Mesenchymal stem cell (in vitro differentiated cells and primary cell): Measurements from ENCODE around the gene KDM5C.
"Not testable (repeated sequence)": the region's sequence is repeated elsewhere in the genome, so short reads cannot be mapped to it uniquely, and the experiment has no call there.

Experiments used
- DNase-seq: peaks from one replicate; pipeline ENCODE4 v3.0.0-alpha.2; 2013
- H2AFZ ChIP-seq: one replicate; pipeline ENCODE4 v1.6.1; 2013; ENCODE audit warnings: low read depth, mild to moderate bottlenecking, control low read depth, inconsistent platforms, low read length, moderate library complexity
- H2AK5ac ChIP-seq: 2 replicates; pipeline ENCODE4 v1.6.1; 2013; ENCODE audit warnings: low read length, moderate library complexity, mild to moderate bottlenecking, inconsistent platforms; ENCODE audit not compliant: severe bottlenecking
- H2BK120ac ChIP-seq: one replicate; pipeline ENCODE4 v1.6.1; 2013; ENCODE audit warnings: low read depth, mild to moderate bottlenecking, inconsistent platforms, low read length, moderate library complexity
- H2BK12ac ChIP-seq, 2 experiments: one replicate each; pipeline ENCODE4 v1.6.1; 2013; ENCODE audit warnings: inconsistent platforms in 2 of 2, low read length in 2 of 2, mild to moderate bottlenecking in 2 of 2, moderate library complexity in 2 of 2, control low read depth in 1 of 2
- H2BK15ac ChIP-seq: one replicate; pipeline ENCODE4 v1.6.1; 2013; ENCODE audit warnings: mild to moderate bottlenecking, low read depth, inconsistent platforms; ENCODE audit not compliant: poor library complexity, severe bottlenecking
- H2BK5ac ChIP-seq: 2 replicates; pipeline ENCODE4 v1.6.1; 2013; ENCODE audit warnings: low read depth, mild to moderate bottlenecking, low read length, control low read depth, inconsistent platforms; ENCODE audit not compliant: poor library complexity, severe bottlenecking
- H3K14ac ChIP-seq, 2 experiments: one replicate each; pipeline ENCODE4 v1.6.1; 2013; ENCODE audit warnings: inconsistent platforms in 2 of 2, low read length in 2 of 2, control low read depth in 1 of 2, mild to moderate bottlenecking in 1 of 2, moderate library complexity in 1 of 2
- H3K18ac ChIP-seq, 2 experiments: one replicate each; pipeline ENCODE4 v1.6.1; 2013; ENCODE audit warnings: inconsistent platforms in 2 of 2, low read length in 2 of 2, control low read depth in 1 of 2, low read depth in 1 of 2, mild to moderate bottlenecking in 1 of 2
- H3K23ac ChIP-seq, 2 experiments: one replicate each; pipeline ENCODE4 v1.6.1; 2013; ENCODE audit warnings: inconsistent platforms in 2 of 2, low read length in 2 of 2, mild to moderate bottlenecking in 2 of 2, moderate library complexity in 2 of 2, control low read depth in 1 of 2
- H3K27ac ChIP-seq: 2 replicates; pipeline ENCODE4 v1.5.1; 2013; ENCODE audit warnings: mild to moderate bottlenecking, moderate library complexity, low read length, control low read depth, inconsistent platforms; ENCODE audit not compliant: poor library complexity, severe bottlenecking
- H3K27me3 ChIP-seq, 2 experiments: 2 replicates each; pipeline versions ENCODE4 v1.6.1 to v1.7.0; 2013; ENCODE audit warnings: low read length in 2 of 2, mild to moderate bottlenecking in 2 of 2, moderate library complexity in 2 of 2, control low read depth in 1 of 2, inconsistent platforms in 1 of 2; ENCODE audit not compliant: control insufficient read depth in 1 of 2, insufficient read depth in 1 of 2
- H3K36me3 ChIP-seq, 2 experiments: 2 replicates each; pipeline versions ENCODE4 v1.6.1 to v1.7.0; 2013; ENCODE audit warnings: low read length in 2 of 2, control low read depth in 1 of 2, inconsistent platforms in 1 of 2, low read depth in 1 of 2, mild to moderate bottlenecking in 1 of 2; ENCODE audit not compliant: insufficient read depth in 2 of 2, control insufficient read depth in 1 of 2
- H3K4ac ChIP-seq, 2 experiments: one replicate each; pipeline ENCODE4 v1.6.1; 2013; ENCODE audit warnings: inconsistent platforms in 2 of 2, low read length in 2 of 2, mild to moderate bottlenecking in 2 of 2, moderate library complexity in 2 of 2, control low read depth in 1 of 2, low read depth in 1 of 2
- H3K4me1 ChIP-seq: 2 replicates; pipeline ENCODE4 v1.6.1; 2013; ENCODE audit warnings: low read depth, low read length, control low read depth; ENCODE audit not compliant: control insufficient read depth, insufficient read depth
- H3K4me2 ChIP-seq: 2 replicates; pipeline ENCODE4 v1.6.1; 2013; ENCODE audit warnings: low read length, mild to moderate bottlenecking, inconsistent platforms; ENCODE audit not compliant: poor library complexity, severe bottlenecking
- H3K4me3 ChIP-seq, 2 experiments: 2 replicates each; pipeline versions ENCODE4 v1.5.1 to v1.7.0; 2013; ENCODE audit warnings: low read length in 2 of 2, mild to moderate bottlenecking in 2 of 2, control low read depth in 1 of 2, low read depth in 1 of 2; ENCODE audit not compliant: insufficient read depth in 1 of 2
- H3K79me1 ChIP-seq: replicated peaks from 2 replicates; pipeline ENCODE4 v1.6.1; 2013; ENCODE audit warnings: mild to moderate bottlenecking, control low read depth, low read length, inconsistent platforms; ENCODE audit not compliant: poor library complexity, severe bottlenecking
- H3K9ac ChIP-seq: 2 replicates; pipeline ENCODE4 v1.7.0; 2013; ENCODE audit warnings: mild to moderate bottlenecking, low read length, moderate library complexity
- H3K9me3 ChIP-seq: 2 replicates; pipeline ENCODE4 v1.7.0; 2013; ENCODE audit warnings: mild to moderate bottlenecking, low read length; ENCODE audit not compliant: control insufficient read depth
- H4K8ac ChIP-seq: one replicate; pipeline ENCODE4 v1.6.1; 2013; ENCODE audit warnings: inconsistent platforms, mild to moderate bottlenecking, low read length, moderate library complexity
- H4K91ac ChIP-seq: one replicate; pipeline ENCODE4 v1.6.1; 2013; ENCODE audit warnings: mild to moderate bottlenecking, low read length, inconsistent platforms
- WGBS: methylation state at CpG from one replicate; pipeline ENCODE4 v1.1.7; 2013; ENCODE audit warnings: mixed read lengths; 5-methylcytosine and 5-hydroxymethylcytosine counted together

KDM5C gene

DNA sequence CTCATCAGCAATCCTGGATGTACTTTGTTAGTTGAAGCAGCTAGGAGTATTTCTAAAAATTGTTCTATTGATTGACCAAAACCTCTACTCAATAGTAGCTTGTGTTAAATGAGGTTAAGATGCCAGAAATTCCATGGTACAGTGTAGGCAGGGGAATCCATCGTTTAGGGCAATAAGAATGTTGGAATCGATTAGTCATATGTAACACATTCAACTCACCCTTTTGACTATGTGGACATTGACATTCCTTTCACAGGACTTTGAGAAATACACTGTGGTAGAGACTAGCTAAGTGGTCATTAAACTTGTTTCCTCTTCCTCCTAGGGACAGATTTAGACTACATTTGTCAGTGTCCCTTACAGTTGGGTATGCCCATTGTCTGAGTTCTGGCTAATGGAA, 40.2 kb downstream of the KDM5C start:
- Histone ChIP-seq H3K36me3 (peaks cover 0 to 13% of the 10 kb centered on the region in 2 experiments), H2BK15ac (no peak overlapping the region), H3K9me3 (no peaks in the 10 kb centered on the region), H4K91ac (no peak overlapping the region), H2BK12ac (no peak overlapping the region), H3K27ac (no peak overlapping the region), H3K27me3 (no peaks in the 10 kb centered on the region), H2BK120ac (no peak overlapping the region), H2AFZ (no peak overlapping the region), H3K4me2 (no peak overlapping the region), H4K8ac (no peak overlapping the region), H3K79me1 (no peaks in the 10 kb centered on the region), H3K4me3 (no peak overlapping the region), H3K23ac (no peak overlapping the region), H3K9ac (no peak overlapping the region), H3K14ac (no peak overlapping the region), H3K18ac (no peak overlapping the region), H3K4ac (no peak overlapping the region), H2AK5ac (no peak overlapping the region), H2BK5ac (no peak overlapping the region), H3K4me1 (no peaks in the 10 kb centered on the region)
- peak; percentile 46 for DNase-seq
- WGBS, result no CpG with 5 or more reads among the region's 2 CpGs

- Histone ChIP-seq H2BK120ac (no peak overlapping the region), H3K4me3 (no peak overlapping the region), H3K9me3 (peaks cover 5% of the 10 kb centered on the region), H3K4me2 (no peak overlapping the region), H2BK12ac (no peak overlapping the region), H3K23ac (no peak overlapping the region), H2AK5ac (no peak overlapping the region), H3K27me3 (peaks cover 0 to 4% of the 10 kb centered on the region in 2 experiments), H3K4me1 (no peaks in the 10 kb centered on the region), H3K18ac (no peak overlapping the region), H3K27ac (no peak overlapping the region), H3K14ac (no peak overlapping the region), H2BK15ac (no peak overlapping the region), H2BK5ac (no peak overlapping the region), H3K36me3 (peaks cover 0 to 5% of the 10 kb centered on the region in 2 experiments), H2AFZ (no peak overlapping the region), H3K9ac (no peak overlapping the region), H4K91ac (no peak overlapping the region), H3K79me1 (no peaks in the 10 kb centered on the region), H3K4ac (no peak overlapping the region), H4K8ac (no peak overlapping the region)
- no peak for DNase-seq
- WGBS, result 100% methylated on average over 7 of the region's 7 CpGs
Observed at GRCh38 chrX:53171356-53171755, 53.7 kb downstream of the KDM5C start.

DNA sequence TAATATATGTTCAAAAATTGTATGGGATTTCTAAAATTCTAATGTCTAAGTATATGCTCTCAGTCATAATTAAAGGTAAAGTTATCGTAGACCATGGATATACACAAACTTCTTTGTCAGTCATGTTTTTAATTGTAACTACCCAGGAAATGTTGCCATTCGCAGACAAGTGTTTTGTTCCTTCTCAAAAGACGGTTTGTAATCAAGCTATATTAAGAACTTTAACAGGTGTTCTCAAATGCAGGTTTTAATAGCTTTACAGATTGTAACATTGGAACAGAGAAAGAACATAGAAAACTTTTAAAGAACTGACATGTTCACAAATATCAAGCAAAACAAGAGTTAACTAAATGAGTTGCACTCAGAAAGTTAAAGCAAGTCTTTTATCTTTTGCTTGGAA, 58.9 kb downstream of the KDM5C start:
- Histone ChIP-seq H3K4me1 (no peaks in the 10 kb centered on the region), H3K9me3 (no peaks in the 10 kb centered on the region), H2BK120ac (no peak overlapping the region), H4K91ac (no peak overlapping the region), H2AFZ (no peak overlapping the region), H2BK12ac (no peak overlapping the region), H3K23ac (no peak overlapping the region), H3K4me3 (no peak overlapping the region), H3K27me3 (peaks cover 0 to 28% of the 10 kb centered on the region in 2 experiments), H4K8ac (no peak overlapping the region), H3K18ac (no peak overlapping the region), H3K27ac (no peak overlapping the region), H3K14ac (no peak overlapping the region), H3K4ac (no peak overlapping the region), H3K4me2 (no peak overlapping the region), H3K9ac (no peak overlapping the region), H2BK5ac (no peak overlapping the region), H2BK15ac (no peak overlapping the region), H3K36me3 (no peaks in the 10 kb centered on the region), H3K79me1 (no peaks in the 10 kb centered on the region), H2AK5ac (no peak overlapping the region)
- no peak for DNase-seq
- WGBS, result no CpG with 5 or more reads among the region's 3 CpGs

DNA sequence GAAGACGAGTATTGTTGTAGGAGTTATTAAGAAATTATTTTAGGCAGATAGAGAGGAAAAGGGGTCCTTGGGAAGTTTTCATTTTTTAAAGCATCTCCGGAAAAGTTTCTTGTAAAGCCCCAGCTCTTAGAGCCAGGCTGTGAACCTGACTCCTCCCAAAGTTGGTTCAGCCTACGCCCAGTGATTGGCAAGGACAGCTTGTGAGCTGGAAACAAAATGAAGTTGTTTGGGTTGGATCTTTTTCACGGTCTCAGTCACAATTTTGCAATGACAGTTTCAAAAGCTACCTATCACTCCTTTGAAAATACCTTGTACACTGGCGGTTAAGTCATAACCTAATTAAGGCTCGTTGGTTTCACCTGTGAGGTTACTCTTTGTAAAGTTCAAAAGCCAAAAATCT, 60.4 kb downstream of the KDM5C start:
- not testable (repeated sequence) for H3K27ac ChIP-seq, DNase-seq, H3K4ac ChIP-seq, H2BK15ac ChIP-seq, H3K4me3 ChIP-seq, H2AK5ac ChIP-seq, H3K9ac ChIP-seq, H3K14ac ChIP-seq, H3K36me3 ChIP-seq, H3K4me1 ChIP-seq, H4K8ac ChIP-seq, H3K9me3 ChIP-seq, H2BK120ac ChIP-seq, H3K4me2 ChIP-seq, H2AFZ ChIP-seq, H3K79me1 ChIP-seq, H3K23ac ChIP-seq, H3K18ac ChIP-seq, H2BK5ac ChIP-seq, H4K91ac ChIP-seq, H2BK12ac ChIP-seq
- 94% methylated on average over 5 of the region's 6 CpGs for WGBS
- peaks cover 0 to 32% of the 10 kb centered on the region in 2 experiments for H3K27me3 ChIP-seq
